GM23338 (cell line): ENCODE measurements around the gene HNRNPM. TPM values are rescaled to one million over a fixed set of nuclear protein-coding genes. Genes with fewer than 3 reads are reported as not detected.

ENCODE experiments used
- CREB1 ChIP-seq: fragments of 250-450 bp; sonication (Bioruptor Pico); IDR thresholded peaks from 2 replicates; pipeline ENCODE4 v1.5.0; 2020; ENCODE audit warnings: low read depth, mild to moderate bottlenecking, moderate library complexity
- EZH2phosphoT487 ChIP-seq: fragments of 200-600 bp; sonication (generic); IDR thresholded peaks from one replicate; pipeline ENCODE4 v1.8.1; 2018; ENCODE audit warnings: antibody characterized with exemption; ENCODE audit not compliant: unreplicated experiment
- POLR2AphosphoS5 ChIP-seq: IDR thresholded peaks from 2 replicates; pipeline ENCODE4 v1.6.1; 2016; ENCODE audit warnings: antibody characterized with exemption, low read depth
- STAT1 ChIP-seq: IDR thresholded peaks from one replicate; pipeline ENCODE4 v1.6.1; 2016; ENCODE audit warnings: antibody characterized with exemption; ENCODE audit not compliant: unreplicated experiment
- ZNF114 ChIP-seq: fragments of 250-450 bp; sonication (Bioruptor Pico); IDR thresholded peaks from 2 replicates; pipeline ENCODE4 v1.5.0; 2020; ENCODE audit warnings: mild to moderate bottlenecking, moderate library complexity
- ZNF331 ChIP-seq: fragments of 250-450 bp; sonication (Bioruptor Pico); IDR thresholded peaks from 2 replicates; pipeline ENCODE4 v1.5.0; 2020; ENCODE audit warnings: low read depth, mild to moderate bottlenecking, moderate library complexity
- polyA plus RNA-seq: library from polyadenylated mRNA; unstranded; fragments of >200 nt; fragmentation: Nextera tagmentation; extraction: Ambion mirVana; gene quantifications from 2 replicates; pipeline ENCODE4 v1.2.1, GENCODE V29; 2016
- total RNA-seq: library from RNA; depleted of rRNA; stranded (reverse); fragments of >200 nt; shearing (Covaris generic); gene quantifications from 2 replicates; pipeline ENCODE4 v1.2.3, GENCODE V29; 2014
- TF ChIP-seq, protein P1 (sequence below): IDR thresholded peaks from one replicate; pipeline ENCODE4 v1.6.1; 2018; ENCODE audit warnings: antibody characterized with exemption; ENCODE audit not compliant: unreplicated experiment
- TF ChIP-seq, protein P2 (sequence below): fragments of 250-450 bp; sonication (Bioruptor Pico); IDR thresholded peaks from 2 replicates; pipeline ENCODE4 v1.5.0; 2020; ENCODE audit warnings: mild to moderate bottlenecking, moderate library complexity

The HNRNPM gene
- total and polyA plus RNA-seq, 2 experiments from 2014 or later, result 291 to 389 TPM

DNA sequence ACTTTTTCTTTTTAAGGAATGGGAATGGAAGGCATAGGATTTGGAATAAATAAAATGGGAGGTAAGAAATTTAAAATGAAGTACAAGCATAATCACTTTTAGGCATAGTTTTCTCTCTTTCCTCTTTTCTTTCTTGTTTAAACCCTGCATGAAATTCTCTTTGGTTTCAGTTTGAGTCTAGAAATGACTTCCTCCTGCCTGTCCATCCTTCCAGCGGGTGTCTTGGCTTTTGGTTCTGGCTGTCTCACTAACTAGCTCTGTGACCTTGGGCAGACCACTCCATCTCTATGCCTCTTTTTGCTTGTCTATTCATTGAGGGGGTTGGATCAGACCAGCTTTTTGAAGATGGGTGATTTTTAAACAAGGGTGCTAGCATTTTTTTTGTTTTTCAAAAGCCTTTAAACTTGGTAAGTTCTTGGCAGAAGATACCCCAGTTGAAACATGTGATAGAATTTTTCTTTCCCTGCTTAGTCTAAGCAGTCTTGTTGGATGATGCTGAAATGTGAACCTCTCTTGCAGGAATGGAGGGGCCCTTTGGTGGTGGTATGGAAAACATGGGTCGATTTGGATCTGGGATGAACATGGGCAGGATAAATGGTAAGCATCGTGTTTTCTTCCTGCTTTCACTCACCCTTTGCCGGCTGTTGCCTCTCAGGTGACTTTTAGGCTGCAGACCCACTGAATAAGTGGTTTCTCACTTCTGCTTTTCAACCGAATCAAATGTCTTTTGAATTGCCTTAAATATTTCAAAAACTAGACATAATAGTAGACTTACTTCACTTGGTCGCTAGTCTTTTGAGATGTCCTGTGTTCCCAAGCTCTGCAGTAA lies 29.1 kb downstream of the HNRNPM start (continued):
- TF ChIP-seq, protein P1, sequence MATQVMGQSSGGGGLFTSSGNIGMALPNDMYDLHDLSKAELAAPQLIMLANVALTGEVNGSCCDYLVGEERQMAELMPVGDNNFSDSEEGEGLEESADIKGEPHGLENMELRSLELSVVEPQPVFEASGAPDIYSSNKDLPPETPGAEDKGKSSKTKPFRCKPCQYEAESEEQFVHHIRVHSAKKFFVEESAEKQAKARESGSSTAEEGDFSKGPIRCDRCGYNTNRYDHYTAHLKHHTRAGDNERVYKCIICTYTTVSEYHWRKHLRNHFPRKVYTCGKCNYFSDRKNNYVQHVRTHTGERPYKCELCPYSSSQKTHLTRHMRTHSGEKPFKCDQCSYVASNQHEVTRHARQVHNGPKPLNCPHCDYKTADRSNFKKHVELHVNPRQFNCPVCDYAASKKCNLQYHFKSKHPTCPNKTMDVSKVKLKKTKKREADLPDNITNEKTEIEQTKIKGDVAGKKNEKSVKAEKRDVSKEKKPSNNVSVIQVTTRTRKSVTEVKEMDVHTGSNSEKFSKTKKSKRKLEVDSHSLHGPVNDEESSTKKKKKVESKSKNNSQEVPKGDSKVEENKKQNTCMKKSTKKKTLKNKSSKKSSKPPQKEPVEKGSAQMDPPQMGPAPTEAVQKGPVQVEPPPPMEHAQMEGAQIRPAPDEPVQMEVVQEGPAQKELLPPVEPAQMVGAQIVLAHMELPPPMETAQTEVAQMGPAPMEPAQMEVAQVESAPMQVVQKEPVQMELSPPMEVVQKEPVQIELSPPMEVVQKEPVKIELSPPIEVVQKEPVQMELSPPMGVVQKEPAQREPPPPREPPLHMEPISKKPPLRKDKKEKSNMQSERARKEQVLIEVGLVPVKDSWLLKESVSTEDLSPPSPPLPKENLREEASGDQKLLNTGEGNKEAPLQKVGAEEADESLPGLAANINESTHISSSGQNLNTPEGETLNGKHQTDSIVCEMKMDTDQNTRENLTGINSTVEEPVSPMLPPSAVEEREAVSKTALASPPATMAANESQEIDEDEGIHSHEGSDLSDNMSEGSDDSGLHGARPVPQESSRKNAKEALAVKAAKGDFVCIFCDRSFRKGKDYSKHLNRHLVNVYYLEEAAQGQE, result no peak
- TF ChIP-seq POLR2AphosphoS5 (no peak), STAT1 (no peak), ZNF331 (CRISPR knock-in tag) (no peak), EZH2phosphoT487 (no peak), ZNF114 (CRISPR knock-in tag) (no peak), CREB1 (no peak)
- TF ChIP-seq, protein P2, sequence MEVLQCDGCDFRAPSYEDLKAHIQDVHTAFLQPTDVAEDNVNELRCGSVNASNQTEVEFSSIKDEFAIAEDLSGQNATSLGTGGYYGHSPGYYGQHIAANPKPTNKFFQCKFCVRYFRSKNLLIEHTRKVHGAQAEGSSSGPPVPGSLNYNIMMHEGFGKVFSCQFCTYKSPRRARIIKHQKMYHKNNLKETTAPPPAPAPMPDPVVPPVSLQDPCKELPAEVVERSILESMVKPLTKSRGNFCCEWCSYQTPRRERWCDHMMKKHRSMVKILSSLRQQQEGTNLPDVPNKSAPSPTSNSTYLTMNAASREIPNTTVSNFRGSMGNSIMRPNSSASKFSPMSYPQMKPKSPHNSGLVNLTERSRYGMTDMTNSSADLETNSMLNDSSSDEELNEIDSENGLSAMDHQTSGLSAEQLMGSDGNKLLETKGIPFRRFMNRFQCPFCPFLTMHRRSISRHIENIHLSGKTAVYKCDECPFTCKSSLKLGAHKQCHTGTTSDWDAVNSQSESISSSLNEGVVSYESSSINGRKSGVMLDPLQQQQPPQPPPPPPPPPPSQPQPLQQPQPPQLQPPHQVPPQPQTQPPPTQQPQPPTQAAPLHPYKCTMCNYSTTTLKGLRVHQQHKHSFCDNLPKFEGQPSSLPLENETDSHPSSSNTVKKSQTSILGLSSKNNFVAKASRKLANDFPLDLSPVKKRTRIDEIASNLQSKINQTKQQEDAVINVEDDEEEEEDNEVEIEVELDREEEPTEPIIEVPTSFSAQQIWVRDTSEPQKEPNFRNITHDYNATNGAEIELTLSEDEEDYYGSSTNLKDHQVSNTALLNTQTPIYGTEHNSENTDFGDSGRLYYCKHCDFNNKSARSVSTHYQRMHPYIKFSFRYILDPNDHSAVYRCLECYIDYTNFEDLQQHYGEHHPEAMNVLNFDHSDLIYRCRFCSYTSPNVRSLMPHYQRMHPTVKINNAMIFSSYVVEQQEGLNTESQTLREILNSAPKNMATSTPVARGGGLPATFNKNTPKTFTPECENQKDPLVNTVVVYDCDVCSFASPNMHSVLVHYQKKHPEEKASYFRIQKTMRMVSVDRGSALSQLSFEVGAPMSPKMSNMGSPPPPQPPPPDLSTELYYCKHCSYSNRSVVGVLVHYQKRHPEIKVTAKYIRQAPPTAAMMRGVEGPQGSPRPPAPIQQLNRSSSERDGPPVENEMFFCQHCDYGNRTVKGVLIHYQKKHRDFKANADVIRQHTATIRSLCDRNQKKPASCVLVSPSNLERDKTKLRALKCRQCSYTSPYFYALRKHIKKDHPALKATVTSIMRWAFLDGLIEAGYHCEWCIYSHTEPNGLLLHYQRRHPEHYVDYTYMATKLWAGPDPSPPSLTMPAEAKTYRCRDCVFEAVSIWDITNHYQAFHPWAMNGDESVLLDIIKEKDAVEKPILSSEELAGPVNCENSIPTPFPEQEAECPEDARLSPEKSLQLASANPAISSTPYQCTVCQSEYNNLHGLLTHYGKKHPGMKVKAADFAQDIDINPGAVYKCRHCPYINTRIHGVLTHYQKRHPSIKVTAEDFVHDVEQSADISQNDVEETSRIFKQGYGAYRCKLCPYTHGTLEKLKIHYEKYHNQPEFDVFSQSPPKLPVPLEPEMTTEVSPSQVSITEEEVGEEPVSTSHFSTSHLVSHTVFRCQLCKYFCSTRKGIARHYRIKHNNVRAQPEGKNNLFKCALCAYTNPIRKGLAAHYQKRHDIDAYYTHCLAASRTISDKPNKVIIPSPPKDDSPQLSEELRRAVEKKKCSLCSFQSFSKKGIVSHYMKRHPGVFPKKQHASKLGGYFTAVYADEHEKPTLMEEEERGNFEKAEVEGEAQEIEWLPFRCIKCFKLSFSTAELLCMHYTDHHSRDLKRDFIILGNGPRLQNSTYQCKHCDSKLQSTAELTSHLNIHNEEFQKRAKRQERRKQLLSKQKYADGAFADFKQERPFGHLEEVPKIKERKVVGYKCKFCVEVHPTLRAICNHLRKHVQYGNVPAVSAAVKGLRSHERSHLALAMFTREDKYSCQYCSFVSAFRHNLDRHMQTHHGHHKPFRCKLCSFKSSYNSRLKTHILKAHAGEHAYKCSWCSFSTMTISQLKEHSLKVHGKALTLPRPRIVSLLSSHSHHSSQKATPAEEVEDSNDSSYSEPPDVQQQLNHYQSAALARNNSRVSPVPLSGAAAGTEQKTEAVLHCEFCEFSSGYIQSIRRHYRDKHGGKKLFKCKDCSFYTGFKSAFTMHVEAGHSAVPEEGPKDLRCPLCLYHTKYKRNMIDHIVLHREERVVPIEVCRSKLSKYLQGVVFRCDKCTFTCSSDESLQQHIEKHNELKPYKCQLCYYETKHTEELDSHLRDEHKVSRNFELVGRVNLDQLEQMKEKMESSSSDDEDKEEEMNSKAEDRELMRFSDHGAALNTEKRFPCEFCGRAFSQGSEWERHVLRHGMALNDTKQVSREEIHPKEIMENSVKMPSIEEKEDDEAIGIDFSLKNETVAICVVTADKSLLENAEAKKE (CRISPR knock-in tag), result no peak
